Hepatocyte (in vitro differentiated cells): ENCODE results near the gene EPHX1. TPM values are rescaled to one million over a fixed set of nuclear protein-coding genes. Genes with fewer than 3 reads are reported as not detected.

Source experiments
- DNase-seq: peaks from one replicate; pipeline ENCODE4 v3.0.0-alpha.2; 2016; ENCODE audit warnings: low spot score
- H2AFZ ChIP-seq: fragments of 200-600 bp; sonication (generic); 2 replicates; pipeline ENCODE4 v1.6.0; 2016; ENCODE audit warnings: antibody characterized with exemption, mild to moderate bottlenecking
- H3K27ac ChIP-seq: fragments of 200-600 bp; sonication (generic); 2 replicates; pipeline ENCODE4 v1.5.1; 2016; ENCODE audit warnings: mild to moderate bottlenecking
- H3K27me3 ChIP-seq: fragments of 200-600 bp; sonication (generic); 2 replicates; pipeline ENCODE4 v1.6.1; 2016
- H3K36me3 ChIP-seq: fragments of 200-600 bp; sonication (generic); replicated peaks from 2 replicates; pipeline ENCODE4 v1.5.1; 2016; ENCODE audit warnings: low read depth; ENCODE audit not compliant: insufficient read depth
- H3K4me1 ChIP-seq: fragments of 200-600 bp; sonication (generic); 2 replicates; pipeline ENCODE4 v1.5.1; 2016; ENCODE audit warnings: mild to moderate bottlenecking, moderate library complexity; ENCODE audit not compliant: insufficient read depth
- H3K4me2 ChIP-seq: fragments of 200-600 bp; sonication (generic); 2 replicates; pipeline ENCODE4 v1.6.0; 2016
- H3K4me3 ChIP-seq: fragments of 200-600 bp; sonication (generic); 2 replicates; pipeline ENCODE4 v1.5.1; 2016; ENCODE audit warnings: mild to moderate bottlenecking
- H3K79me2 ChIP-seq: fragments of 200-600 bp; sonication (generic); 2 replicates; pipeline ENCODE4 v1.6.0; 2017; ENCODE audit warnings: mild to moderate bottlenecking
- H3K9me2 ChIP-seq: fragments of 200-600 bp; sonication (generic); replicated peaks from 2 replicates; pipeline ENCODE4 v1.6.0; 2017; ENCODE audit warnings: mild to moderate bottlenecking; ENCODE audit not compliant: insufficient read depth
- H3K9me3 ChIP-seq: fragments of 200-600 bp; sonication (generic); 2 replicates; pipeline ENCODE4 v1.5.1; 2016; ENCODE audit warnings: low read depth, mild to moderate bottlenecking
- H4K20me1 ChIP-seq: fragments of 200-600 bp; sonication (generic); 2 replicates; pipeline ENCODE4 v1.6.0; 2016; ENCODE audit warnings: mild to moderate bottlenecking; ENCODE audit not compliant: insufficient read depth, poor library complexity, severe bottlenecking
- CTCF ChIP-seq: fragments of 200-600 bp; sonication (generic); IDR thresholded peaks from 2 replicates; pipeline ENCODE4 v1.5.1; 2016; ENCODE audit warnings: antibody characterized with exemption, mild to moderate bottlenecking; ENCODE audit not compliant: poor library complexity
- EZH2 ChIP-seq: fragments of 200-600 bp; sonication (generic); IDR thresholded peaks from 2 replicates; pipeline ENCODE4 v1.6.1; 2016; ENCODE audit warnings: antibody characterized with exemption, mild to moderate bottlenecking, borderline replicate concordance
- EZH2phosphoT487 ChIP-seq: fragments of 200-600 bp; sonication (generic); IDR thresholded peaks from one replicate; pipeline ENCODE4 v1.6.1; 2018; ENCODE audit warnings: antibody characterized with exemption, mild to moderate bottlenecking, low read depth, moderate library complexity; ENCODE audit not compliant: unreplicated experiment, severe bottlenecking
- WGBS: methylation state at CpG from one replicate; pipeline ENCODE4 v1.1.6; 2016; ENCODE audit warnings: low lambda C conversion rate; ENCODE audit errors: missing lambda C conversion rate; 5-methylcytosine and 5-hydroxymethylcytosine counted together
- polyA plus RNA-seq: library from polyadenylated mRNA; unstranded; fragments of >200 nt; fragmentation: Nextera tagmentation; extraction: Ambion mirVana; gene quantifications from 2 replicates; pipeline ENCODE4 v1.2.1, GENCODE V29; 2016
- total RNA-seq: library from RNA; depleted of rRNA; stranded (reverse); fragments of >200 nt; gene quantifications from 2 replicates; pipeline ENCODE4 v1.2.3, GENCODE V29; 2014

EPHX1 gene
- total and polyA plus RNA-seq, 2 experiments from 2014 or later, result 133 to 138 TPM

- no peaks in the 10 kb centered on the region for H3K4me1 ChIP-seq
- 98% methylated on average over 12 of the region's 12 CpGs for WGBS
- no peaks in the 10 kb centered on the region for H3K79me2 ChIP-seq
- no peaks in the 10 kb centered on the region for H3K27me3 ChIP-seq
- no peak for TF ChIP-seq EZH2phosphoT487
- no peak for TF ChIP-seq EZH2
- no peak for TF ChIP-seq CTCF
- no peak overlapping the region for H2AFZ ChIP-seq
- H3K4me2 ChIP-seq, result no peak overlapping the region
- H3K9me3 ChIP-seq, result no peaks in the 10 kb centered on the region
- DNase-seq, result no peak
- no peaks in the 10 kb centered on the region for H3K9me2 ChIP-seq
- H3K36me3 ChIP-seq, result no peaks in the 10 kb centered on the region
- H3K27ac ChIP-seq, result no peak overlapping the region
- H4K20me1 ChIP-seq, result no peaks in the 10 kb centered on the region
- H3K4me3 ChIP-seq, result no peak overlapping the region
Measured at GRCh38 chr1:225853441-225853840, 43.5 kb downstream of the EPHX1 start.

GRCh38 chr1:225855503-225856300 lies 45.8 kb downstream of the EPHX1 start:
- Histone ChIP-seq H3K27me3 (no peaks in the 10 kb centered on the region), H3K27ac (no peak overlapping the region)

GRCh38 chr1:225857256-225857655 lies 47.3 kb downstream of the EPHX1 start:
- WGBS, result 68% methylated on average over 7 of the region's 7 CpGs
- Histone ChIP-seq H3K4me3 (no peak overlapping the region), H3K9me2 (no peaks in the 10 kb centered on the region), H3K27ac (no peak overlapping the region), H3K79me2 (no peaks in the 10 kb centered on the region), H3K4me2 (no peak overlapping the region), H3K36me3 (no peaks in the 10 kb centered on the region), H3K9me3 (no peaks in the 10 kb centered on the region), H4K20me1 (no peaks in the 10 kb centered on the region), H3K4me1 (no peaks in the 10 kb centered on the region), H3K27me3 (no peaks in the 10 kb centered on the region), H2AFZ (no peak overlapping the region)
- DNase-seq, result no peak
- TF ChIP-seq CTCF, result no peak
- TF ChIP-seq EZH2, result no peak
- no peak for TF ChIP-seq EZH2phosphoT487

More at GRCh38 chr1:225855503-225856300, 45.8 kb downstream of the EPHX1 start:
- H3K4me2 ChIP-seq, result no peak overlapping the region
- H3K36me3 ChIP-seq, result no peaks in the 10 kb centered on the region
- no peak overlapping the region for H2AFZ ChIP-seq
- H3K4me3 ChIP-seq, result no peak overlapping the region
- no peaks in the 10 kb centered on the region for H3K79me2 ChIP-seq
- no peak for DNase-seq
- H4K20me1 ChIP-seq, result no peaks in the 10 kb centered on the region
- H3K4me1 ChIP-seq, result no peaks in the 10 kb centered on the region
- no peaks in the 10 kb centered on the region for H3K9me2 ChIP-seq
- WGBS, result 94% methylated on average over 10 of the region's 10 CpGs
- H3K9me3 ChIP-seq, result no peaks in the 10 kb centered on the region
- TF ChIP-seq EZH2, result no peak
- TF ChIP-seq EZH2phosphoT487, result no peak
- TF ChIP-seq CTCF, result no peak
